Vagina (tissue), 2 donors: ENCODE results near the gene B4GALT5. TPM values are rescaled to one million over a fixed set of nuclear protein-coding genes. Genes with fewer than 3 reads are reported as not detected.

Experiments used
- DNase-seq, 2 donors: peaks; one replicate each; pipeline ENCODE4 v3.0.0-alpha.2; 2017; ENCODE audit errors: extremely low spot score in 2 of 2
- H3K27ac ChIP-seq: fragments of 200-600 bp; sonication (generic); one replicate; pipeline ENCODE4 v1.5.1; 2019
- H3K27me3 ChIP-seq: fragments of 200-600 bp; sonication (generic); one replicate; pipeline ENCODE4 v1.5.1; 2019
- H3K36me3 ChIP-seq, 2 donors: fragments of 200-600 bp; sonication (generic); one replicate each; pipeline ENCODE4 v1.5.1; 2017 to 2019
- H3K4me1 ChIP-seq: fragments of 200-600 bp; sonication (generic); one replicate; pipeline ENCODE4 v1.5.1; 2019
- H3K4me3 ChIP-seq, 2 donors: fragments of 200-600 bp; sonication (generic); 1 replicate in 1 of 2; 2 replicates in 1 of 2; pipeline ENCODE4 v1.5.1; 2016 to 2019
- H3K9me3 ChIP-seq: fragments of 200-600 bp; sonication (generic); one replicate; pipeline ENCODE4 v1.5.1; 2019
- POLR2A ChIP-seq, 2 donors: fragments of 450-650 bp; IDR thresholded peaks; one replicate each; pipeline ENCODE4 v1.6.1; 2017; ENCODE audit warnings: antibody characterized with exemption in 2 of 2, mild to moderate bottlenecking in 2 of 2, moderate library complexity in 2 of 2
- POLR2AphosphoS5 ChIP-seq, 2 donors: sonication (generic); formaldehyde crosslinking; IDR thresholded peaks; one replicate each; pipeline ENCODE4 v1.9.0; 2017; ENCODE audit warnings: antibody characterized with exemption in 2 of 2, mild to moderate bottlenecking in 2 of 2, low read depth in 1 of 2; ENCODE audit not compliant: insufficient read depth in 1 of 2
- intact Hi-C: fragments of 100-400 bp; cut with DNase I; formaldehyde crosslinking; loops from one replicate; pipeline ENCODE4 v1.15.1; 2023
- total RNA-seq: library from RNA; depleted of rRNA; stranded (reverse); fragments of >200 nt; gene quantifications from one replicate; pipeline ENCODE4 v1.2.3, GENCODE V29; 2016
- TF ChIP-seq, protein P1 (sequence below), 3 experiments: fragments of 450-650 bp in 2 of 3; fragments of 200-600 bp in 1 of 3; sonication (generic) in 1 of 3; IDR thresholded peaks; one replicate each; pipeline ENCODE4 v1.5.1; 2017 to 2019; ENCODE audit warnings: antibody characterized with exemption in 3 of 3, mild to moderate bottlenecking in 2 of 3, moderate library complexity in 2 of 3

Gene B4GALT5
- total RNA-seq, 1 donor from 2014 or later: 17.9 TPM

DNA sequence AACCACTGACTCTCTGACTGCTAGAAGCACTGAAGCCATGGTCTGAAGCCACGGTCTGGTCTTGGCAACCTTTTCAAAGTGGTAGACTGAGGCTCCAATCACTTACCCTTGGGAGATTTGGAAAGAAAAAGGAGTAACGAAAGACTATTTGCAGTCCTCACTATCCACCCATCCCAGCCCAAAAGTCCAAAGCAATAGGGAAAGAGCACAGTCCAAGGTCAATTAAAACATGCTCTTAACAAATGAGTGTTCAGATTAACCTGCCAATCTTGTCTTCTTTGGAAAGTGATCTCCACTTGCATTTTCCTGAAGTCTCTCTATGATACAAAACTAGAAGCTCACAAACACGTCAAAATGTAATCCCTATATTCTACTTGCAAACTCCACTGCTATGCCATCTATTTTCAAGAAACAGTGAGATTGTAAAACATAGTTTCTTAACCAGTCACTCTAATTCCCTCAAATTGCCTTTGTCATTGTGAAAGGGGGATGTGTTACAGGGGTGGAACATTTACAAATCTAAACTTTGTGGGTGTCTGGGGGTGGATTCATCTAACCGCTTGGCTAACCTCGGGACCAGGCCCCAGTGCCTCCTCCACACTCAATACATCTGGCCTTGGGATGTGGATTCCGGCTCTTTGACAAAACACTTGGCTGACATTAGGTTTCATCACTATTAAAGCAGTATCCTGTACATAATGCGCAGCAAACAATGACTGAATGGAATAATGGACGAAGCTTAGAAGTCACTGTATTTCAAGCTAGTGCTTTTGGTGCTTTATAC lies 56.4 kb downstream of the B4GALT5 start:
- H3K4me1 ChIP-seq: peaks cover 55% of the 10 kb centered on the region
- TF ChIP-seq POLR2AphosphoS5 (IDR thresholded peaks at IDR 0.05; ENCODE audit: insufficient read depth in 1 of 2, low read depth in 1 of 2) (peak in 1 of 2 donors; percentile 24), POLR2A (IDR thresholded peaks at IDR 0.05) (no peak)
- no peaks in the 10 kb centered on the region for H3K9me3 ChIP-seq
- no peaks in the 10 kb centered on the region for H3K27me3 ChIP-seq
- H3K4me3 ChIP-seq: no peak overlapping the region
- H3K27ac ChIP-seq: peak overlapping the region; percentile 20
- H3K36me3 ChIP-seq: peaks cover 0 to 21% of the 10 kb centered on the region in 2 donors
- intact Hi-C loops: no loop called here
- DNase-seq: peak in 1 of 2 donors; percentile 92

DNA sequence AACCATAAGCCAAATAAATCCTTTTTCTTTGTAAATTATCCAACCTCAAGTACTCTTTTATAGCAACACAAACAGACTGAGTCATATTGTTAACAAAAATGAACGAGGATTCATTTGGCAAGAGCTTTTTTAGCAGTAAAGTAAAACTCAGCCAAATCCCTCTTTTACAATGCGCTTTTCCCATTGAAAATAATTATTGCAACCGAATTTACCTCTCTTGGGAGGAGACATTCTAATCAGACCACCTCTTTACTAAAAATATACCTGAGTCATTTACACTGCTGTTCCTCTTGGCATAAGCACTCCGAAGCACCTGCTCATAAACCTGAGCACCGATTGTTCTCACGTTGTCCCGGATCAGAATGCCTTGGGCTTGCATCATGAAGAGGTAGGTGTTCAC lies 57.4 kb downstream of the B4GALT5 start:
- intact Hi-C loops: no loop called here
- H3K27ac ChIP-seq: no peak overlapping the region
- H3K36me3 ChIP-seq: peaks cover 0 to 21% of the 10 kb centered on the region in 2 donors
- TF ChIP-seq POLR2AphosphoS5 (IDR thresholded peaks at IDR 0.05; ENCODE audit: insufficient read depth in 1 of 2, low read depth in 1 of 2) (no peak), POLR2A (IDR thresholded peaks at IDR 0.05) (no peak)
- TF ChIP-seq, protein P1, sequence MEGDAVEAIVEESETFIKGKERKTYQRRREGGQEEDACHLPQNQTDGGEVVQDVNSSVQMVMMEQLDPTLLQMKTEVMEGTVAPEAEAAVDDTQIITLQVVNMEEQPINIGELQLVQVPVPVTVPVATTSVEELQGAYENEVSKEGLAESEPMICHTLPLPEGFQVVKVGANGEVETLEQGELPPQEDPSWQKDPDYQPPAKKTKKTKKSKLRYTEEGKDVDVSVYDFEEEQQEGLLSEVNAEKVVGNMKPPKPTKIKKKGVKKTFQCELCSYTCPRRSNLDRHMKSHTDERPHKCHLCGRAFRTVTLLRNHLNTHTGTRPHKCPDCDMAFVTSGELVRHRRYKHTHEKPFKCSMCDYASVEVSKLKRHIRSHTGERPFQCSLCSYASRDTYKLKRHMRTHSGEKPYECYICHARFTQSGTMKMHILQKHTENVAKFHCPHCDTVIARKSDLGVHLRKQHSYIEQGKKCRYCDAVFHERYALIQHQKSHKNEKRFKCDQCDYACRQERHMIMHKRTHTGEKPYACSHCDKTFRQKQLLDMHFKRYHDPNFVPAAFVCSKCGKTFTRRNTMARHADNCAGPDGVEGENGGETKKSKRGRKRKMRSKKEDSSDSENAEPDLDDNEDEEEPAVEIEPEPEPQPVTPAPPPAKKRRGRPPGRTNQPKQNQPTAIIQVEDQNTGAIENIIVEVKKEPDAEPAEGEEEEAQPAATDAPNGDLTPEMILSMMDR (IDR thresholded peaks at IDR 0.05): no peak
- H3K9me3 ChIP-seq: no peaks in the 10 kb centered on the region
- H3K4me1 ChIP-seq: peaks cover 47% of the 10 kb centered on the region
- H3K27me3 ChIP-seq: no peaks in the 10 kb centered on the region
- DNase-seq: no peak
- H3K4me3 ChIP-seq: no peak overlapping the region

DNA sequence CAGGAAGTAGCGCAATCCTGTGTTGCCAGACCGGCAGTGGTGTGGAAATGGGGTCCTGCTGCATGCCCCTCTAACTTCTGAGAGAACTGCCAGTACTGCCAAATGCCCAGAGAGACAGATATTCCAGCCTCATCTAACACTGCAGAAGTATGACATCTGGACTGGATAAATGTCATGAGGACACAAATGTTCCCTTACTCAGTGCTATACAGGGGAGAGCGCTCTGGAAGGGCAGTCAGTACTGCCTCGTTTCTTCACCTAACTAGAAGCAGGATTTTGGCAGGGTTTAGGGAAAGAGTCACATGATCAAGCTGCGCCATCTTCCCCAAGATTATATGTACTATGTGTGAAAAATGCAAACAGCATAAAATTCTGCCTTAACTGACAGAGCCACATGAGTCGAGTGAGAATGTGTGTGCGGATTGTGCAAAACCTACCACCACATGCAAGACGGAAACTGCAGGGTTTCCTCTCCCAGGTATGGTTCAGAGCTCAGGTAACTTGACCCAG lies 59.7 kb downstream of the B4GALT5 start:
- Histone ChIP-seq H3K4me1 (peaks cover 31% of the 10 kb centered on the region), H3K36me3 (peaks cover 0 to 28% of the 10 kb centered on the region in 2 donors), H3K27ac (no peak overlapping the region), H3K9me3 (no peaks in the 10 kb centered on the region), H3K4me3 (no peak overlapping the region), H3K27me3 (no peaks in the 10 kb centered on the region)
- no peak for DNase-seq
- intact Hi-C loops: no loop called here
- TF ChIP-seq POLR2AphosphoS5 (IDR thresholded peaks at IDR 0.05; ENCODE audit: insufficient read depth in 1 of 2, low read depth in 1 of 2) (no peak), POLR2A (IDR thresholded peaks at IDR 0.05) (no peak)
- TF ChIP-seq, protein P1 (IDR thresholded peaks at IDR 0.05): no peak

DNA sequence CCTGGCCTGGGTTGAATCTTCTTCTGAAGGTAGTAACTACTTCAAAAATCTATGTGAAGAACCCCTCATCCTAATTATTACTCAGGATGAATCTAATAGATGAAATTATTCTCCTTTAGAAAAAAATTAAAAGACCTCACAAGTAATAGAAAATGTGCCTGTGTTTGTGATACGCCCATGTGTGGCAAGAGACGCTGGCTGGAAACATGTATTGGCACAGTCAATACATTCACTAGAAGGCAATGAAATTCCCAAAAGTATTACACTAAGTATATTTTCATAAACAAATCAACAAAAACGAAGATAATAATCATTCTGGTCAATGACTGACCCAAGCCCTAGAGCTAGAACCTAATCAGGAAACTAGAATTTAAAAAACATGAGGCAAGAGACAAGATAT lies 64.0 kb downstream of the B4GALT5 start:
- Histone ChIP-seq H3K4me3 (no peak overlapping the region), H3K9me3 (no peaks in the 10 kb centered on the region), H3K4me1 (no peaks in the 10 kb centered on the region), H3K27me3 (no peaks in the 10 kb centered on the region), H3K27ac (no peak overlapping the region), H3K36me3 (peaks cover 0 to 56% of the 10 kb centered on the region in 2 donors)
- TF ChIP-seq POLR2AphosphoS5 (IDR thresholded peaks at IDR 0.05; ENCODE audit: insufficient read depth in 1 of 2, low read depth in 1 of 2): no peak
- intact Hi-C loops: no loop called here
- no peak for DNase-seq

DNA sequence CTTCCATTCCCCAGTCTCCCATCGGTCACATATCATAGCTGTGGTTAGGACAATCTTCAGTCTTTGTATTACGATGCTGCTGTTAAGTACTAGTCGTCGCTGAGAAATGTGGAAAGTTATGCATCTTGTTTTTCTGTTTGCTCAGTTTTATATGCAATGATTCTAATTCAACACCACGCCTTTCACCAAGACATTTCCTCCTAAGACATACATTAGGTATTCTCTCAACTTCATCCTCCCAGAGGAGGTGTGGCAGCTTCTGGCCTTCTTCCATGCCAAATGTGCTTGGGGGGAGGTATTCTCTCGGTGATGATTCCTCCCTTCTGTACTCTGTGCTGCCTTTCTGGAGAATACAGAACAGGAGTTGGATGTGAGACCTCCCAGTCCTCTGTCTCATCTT lies 66.1 kb downstream of the B4GALT5 start:
- no peaks in the 10 kb centered on the region for H3K9me3 ChIP-seq
- DNase-seq: no peak
- TF ChIP-seq POLR2AphosphoS5 (IDR thresholded peaks at IDR 0.05; ENCODE audit: insufficient read depth in 1 of 2, low read depth in 1 of 2) (no peak), POLR2A (IDR thresholded peaks at IDR 0.05) (no peak)
- TF ChIP-seq, protein P1 (IDR thresholded peaks at IDR 0.05): no peak
- peaks cover 5% of the 10 kb centered on the region for H3K4me1 ChIP-seq
- intact Hi-C loops: no loop called here
- no peak overlapping the region for H3K4me3 ChIP-seq
- H3K27me3 ChIP-seq: no peaks in the 10 kb centered on the region
- no peak overlapping the region for H3K27ac ChIP-seq
- H3K36me3 ChIP-seq: peaks cover 0 to 46% of the 10 kb centered on the region in 2 donors

DNA sequence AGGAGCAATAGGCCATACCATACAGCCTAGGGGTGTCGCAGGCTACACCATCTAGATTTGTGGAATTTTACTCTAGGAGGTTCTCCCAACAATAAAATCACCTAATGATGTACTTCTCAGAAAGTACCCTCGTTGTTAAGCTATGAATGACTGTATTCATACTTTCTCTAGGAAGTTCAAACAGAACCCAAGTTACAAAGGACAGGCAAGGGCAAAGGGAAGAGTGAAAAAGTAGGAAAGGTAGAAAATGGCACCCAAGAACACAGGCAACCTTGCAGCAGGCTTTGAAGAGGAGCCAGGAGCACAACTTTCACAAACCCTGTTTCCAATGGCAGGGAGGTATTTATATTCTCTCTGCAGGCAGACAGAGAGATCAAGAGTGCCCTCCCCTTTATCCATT lies 67.2 kb downstream of the B4GALT5 start:
- Histone ChIP-seq H3K4me3 (no peak overlapping the region), H3K27ac (no peak overlapping the region), H3K4me1 (peaks cover 13% of the 10 kb centered on the region), H3K36me3 (peaks cover 0 to 56% of the 10 kb centered on the region in 2 donors), H3K9me3 (no peaks in the 10 kb centered on the region), H3K27me3 (no peaks in the 10 kb centered on the region)
- TF ChIP-seq POLR2AphosphoS5 (IDR thresholded peaks at IDR 0.05; ENCODE audit: insufficient read depth in 1 of 2, low read depth in 1 of 2): no peak
- TF ChIP-seq, protein P1 (IDR thresholded peaks at IDR 0.05): no peak
- TF ChIP-seq POLR2A (IDR thresholded peaks at IDR 0.05): no peak
- DNase-seq: no peak
- intact Hi-C loops: no loop called here
